Measurements from ENCODE around the gene PRRT4. TPM values are rescaled to one million over a fixed set of nuclear protein-coding genes. Genes with fewer than 3 reads are reported as not detected.

The PRRT4 gene
- total and polyA plus RNA-seq, 2 of the 13 experiments (the other 11 are each of a cell fraction or from before 2014, with no cell fraction given): not detected

- TF ChIP-seq CEBPZ (IDR thresholded peaks at IDR 0.05; ENCODE audit: low read length) (no peak), FIP1L1 (IDR thresholded peaks at IDR 0.05; ENCODE audit: borderline replicate concordance, insufficient read depth, low read depth, low read length) (peak; percentile 84; the same call in 1 of the 2 replicates), SP5 (CRISPR knock-in tag; IDR thresholded peaks at IDR 0.05; ENCODE audit: borderline replicate concordance, low read depth) (peak; percentile 81; the same call in 1 of the 2 replicates), ATF1 (CRISPR knock-in tag; IDR thresholded peaks at IDR 0.05) (peak; percentile 54; the same call in 1 of the 2 replicates), KDM4B (CRISPR knock-in tag; IDR thresholded peaks at IDR 0.05) (peak; percentile 84), ZNF572 (CRISPR knock-in tag; IDR thresholded peaks at IDR 0.05) (0 out of 2 replicates have a peak, but pooled peaks have one; percentile 71), MATR3 (CRISPR knock-in tag; IDR thresholded peaks at IDR 0.05) (no peak), ZNF710 (CRISPR knock-in tag; IDR thresholded peaks at IDR 0.05; ENCODE audit: borderline replicate concordance) (peak; percentile 85; the same call in 1 of the 2 replicates), ZNF563 (CRISPR knock-in tag; IDR thresholded peaks at IDR 0.05) (peak; percentile 99), SIX4 (CRISPR knock-in tag; IDR thresholded peaks at IDR 0.05) (peak; percentile 87), KDM5B (CRISPR knock-in tag; IDR thresholded peaks at IDR 0.05; ENCODE audit: borderline replicate concordance) (peak; percentile 99), ZIK1 (CRISPR knock-in tag; IDR thresholded peaks at IDR 0.05; ENCODE audit: borderline replicate concordance, low read depth) (peak; percentile 99), SCMH1 (CRISPR knock-in tag; IDR thresholded peaks at IDR 0.05; ENCODE audit: borderline replicate concordance) (no peak), LRRFIP1 (CRISPR knock-in tag; conservative IDR thresholded peaks at IDR 0.05) (0 out of 2 replicates have a peak, but pooled peaks have one; percentile 74), THYN1 (CRISPR knock-in tag; IDR thresholded peaks at IDR 0.05; ENCODE audit: borderline replicate concordance, low read depth) (peak; percentile 99; the same call in 1 of the 2 replicates), ZNF615 (CRISPR knock-in tag; IDR thresholded peaks at IDR 0.05; ENCODE audit: borderline replicate concordance) (peak; percentile 88; the same call in 1 of the 2 replicates), PCBP1 (IDR thresholded peaks at IDR 0.05; ENCODE audit: borderline replicate concordance, low read depth, low read length) (peak; percentile 83; the same call in 1 of the 2 replicates), ZNF576 (CRISPR knock-in tag; IDR thresholded peaks at IDR 0.05) (peak; percentile 89), MED13 (CRISPR knock-in tag; IDR thresholded peaks at IDR 0.05) (0 out of 2 replicates have a peak, but pooled peaks have one; percentile 65)
Observed at GRCh38 chr7:128343554-128344430, 17.7 kb downstream of the PRRT4 start, which contains the start of gene RBM28 (continued).

Data from HepG2 (cell line).